Islet of Langerhans (tissue), 1 donor: Measurements from ENCODE around the gene LPP.
"Not testable (repeated sequence)": the region's sequence is repeated elsewhere in the genome, so short reads cannot be mapped to it uniquely, and the experiment has no call there.

Experiments
- FAIRE-seq: peaks from one replicate; lab custom pipeline; 2011; peaks lifted over from hg19 to GRCh38; lab: Jason Lieb, UNC

LPP gene

DNA sequence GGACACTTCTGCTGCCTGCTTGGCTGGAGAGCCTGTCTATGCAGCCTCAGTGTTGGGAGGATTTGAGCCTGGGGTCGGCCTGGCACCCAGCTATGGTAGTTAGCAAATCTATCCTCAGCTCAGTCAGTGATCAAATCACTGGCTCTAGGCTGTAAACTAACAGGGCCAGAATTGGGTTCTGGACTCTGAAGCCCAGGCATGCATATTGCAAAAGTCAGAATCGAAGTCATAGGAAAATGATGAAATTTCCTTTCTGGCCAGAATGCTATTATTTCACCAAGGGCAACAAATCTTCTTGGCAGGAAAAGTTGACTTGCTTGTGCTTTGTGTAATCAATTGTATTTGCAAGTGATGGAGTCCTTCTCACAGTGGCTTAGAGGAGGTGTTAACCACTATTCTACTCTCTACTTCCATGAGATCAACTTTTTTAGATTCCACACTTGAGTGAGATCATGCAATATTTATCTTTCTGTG, 535.2 kb downstream of the LPP start:
- FAIRE-seq: no peak

DNA sequence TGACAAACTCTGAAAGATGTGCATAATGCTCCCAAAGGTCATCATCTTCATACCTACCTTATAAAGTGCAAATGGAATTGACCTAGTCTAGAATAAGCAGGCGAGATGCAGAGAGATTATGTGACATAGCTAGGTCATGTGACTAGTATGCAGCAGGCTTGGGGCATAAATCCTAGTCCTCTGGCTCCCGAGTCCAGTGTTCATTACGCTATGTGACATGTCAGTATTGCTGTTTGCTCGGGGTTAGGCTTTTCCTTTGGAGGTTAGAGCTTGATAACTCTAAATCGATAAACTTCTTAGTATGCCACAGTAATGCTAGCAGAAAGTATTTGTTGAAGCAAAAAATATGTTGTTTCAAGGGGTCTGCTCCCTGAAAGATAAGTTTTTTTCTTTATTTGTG, 536.1 kb downstream of the LPP start:
- no peak for FAIRE-seq

DNA sequence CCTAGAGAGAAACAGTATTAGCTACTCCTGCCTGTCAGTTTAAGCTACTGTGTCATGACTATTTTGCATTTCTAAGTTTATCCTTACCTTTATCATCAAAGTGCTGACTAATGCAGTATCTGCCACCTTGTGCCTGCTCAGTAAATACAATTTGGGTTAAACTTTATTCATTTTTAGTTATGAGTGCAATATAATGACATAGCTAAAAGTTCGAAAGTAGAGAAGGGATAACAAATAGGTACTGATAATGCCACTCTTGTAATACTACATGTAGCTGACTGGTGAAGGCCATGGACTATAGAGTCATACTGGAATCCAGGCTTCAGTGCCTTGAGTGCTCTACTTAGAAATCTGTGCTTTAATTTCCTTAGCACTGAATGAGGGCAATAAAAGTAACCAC, 537.0 kb downstream of the LPP start:
- no peak for FAIRE-seq

DNA sequence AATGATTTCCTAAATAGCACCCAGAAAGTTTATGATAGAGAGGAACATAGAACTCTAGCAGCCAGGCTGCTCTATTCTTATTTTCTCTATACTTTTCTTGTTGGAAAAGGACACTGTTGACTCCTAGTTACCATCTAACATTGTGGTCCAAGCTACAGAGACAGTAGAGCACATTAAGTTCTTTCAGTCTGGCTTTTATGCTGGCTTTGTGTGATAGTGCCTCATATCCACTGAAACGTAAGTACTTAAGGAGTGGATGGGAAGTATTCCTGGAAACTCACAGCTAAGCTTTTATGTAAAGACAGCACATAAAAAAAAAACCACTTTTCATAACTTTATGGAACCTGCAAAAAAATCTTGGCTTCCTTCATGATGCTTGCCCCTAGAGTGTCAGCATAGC, 537.7 kb downstream of the LPP start:
- FAIRE-seq: no peak

DNA sequence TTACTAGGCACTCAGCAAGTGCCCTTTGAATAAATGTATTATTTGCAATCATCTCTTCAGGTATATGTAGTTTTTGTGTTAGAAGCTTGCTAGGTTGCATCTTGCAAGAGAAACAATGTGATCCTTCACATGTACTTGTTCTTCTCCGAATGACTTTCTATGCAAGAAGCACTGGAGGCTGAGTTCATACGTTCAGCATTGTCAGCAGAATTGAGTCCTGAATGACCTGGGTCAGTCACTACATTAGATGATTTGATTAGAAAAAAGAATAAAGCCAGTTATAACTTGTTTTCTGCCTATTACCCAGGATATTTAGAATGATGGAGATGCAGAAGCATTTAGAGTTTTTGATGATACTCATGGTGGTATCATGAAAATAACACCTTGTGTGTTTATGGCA, 538.7 kb downstream of the LPP start:
- FAIRE-seq: no peak

DNA sequence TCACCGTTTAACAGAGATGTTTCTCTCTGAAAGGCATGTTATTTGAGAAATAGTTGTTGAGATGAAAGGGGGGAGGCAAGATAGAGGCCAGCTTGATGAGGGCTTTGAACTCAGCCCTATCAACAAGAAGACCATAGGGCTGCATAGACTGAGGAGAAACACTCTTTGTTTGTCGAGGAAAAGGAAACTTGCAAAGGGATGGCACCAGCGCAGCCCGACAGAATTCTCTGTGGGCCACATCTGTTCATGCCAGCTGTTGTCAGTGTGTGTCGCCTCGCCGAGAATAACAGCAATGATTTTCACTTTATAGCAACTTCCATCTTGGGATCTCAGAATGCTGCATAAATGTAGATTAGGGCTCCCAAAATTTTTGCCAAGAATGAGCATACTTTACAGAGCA, 539.5 kb downstream of the LPP start:
- no peak for FAIRE-seq

DNA sequence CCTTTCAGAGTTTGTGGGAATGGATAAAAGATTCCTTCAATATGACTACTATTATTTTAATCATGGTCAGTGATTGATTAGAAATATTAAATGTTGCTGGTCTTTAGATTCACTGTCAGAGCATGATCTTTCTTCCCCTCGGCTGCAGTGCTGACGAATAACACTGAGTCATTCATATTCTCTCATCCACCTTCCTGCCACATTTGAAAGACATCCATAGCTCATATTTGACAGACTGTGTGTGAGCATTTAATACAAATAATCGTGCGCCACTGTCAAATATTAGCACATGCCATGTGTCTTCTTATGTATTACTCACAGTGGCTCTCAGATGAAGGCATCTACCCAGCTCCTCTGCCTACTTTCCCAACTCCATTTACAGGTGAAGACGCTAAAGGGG, 541.3 kb downstream of the LPP start:
- FAIRE-seq: no peak

DNA sequence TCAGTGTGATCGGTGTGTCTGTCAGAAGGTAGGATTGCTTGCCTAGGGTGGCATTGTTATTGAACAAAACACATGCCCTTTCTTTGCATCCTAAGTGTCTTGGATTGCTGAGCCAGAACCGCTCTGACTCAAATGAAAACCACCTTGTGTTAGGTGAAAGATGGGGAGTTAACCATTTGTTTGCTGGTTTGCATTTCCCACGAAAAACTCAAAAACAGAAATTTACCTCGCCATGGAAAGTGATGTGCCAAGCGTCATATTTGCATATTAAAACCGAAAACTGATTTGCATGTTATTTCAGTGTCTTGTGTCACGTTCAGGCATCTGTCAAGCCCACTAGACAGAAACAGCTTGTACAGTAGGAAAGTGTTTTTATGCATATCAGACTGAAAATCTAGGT, 543.2 kb downstream of the LPP start:
- no peak for FAIRE-seq

DNA sequence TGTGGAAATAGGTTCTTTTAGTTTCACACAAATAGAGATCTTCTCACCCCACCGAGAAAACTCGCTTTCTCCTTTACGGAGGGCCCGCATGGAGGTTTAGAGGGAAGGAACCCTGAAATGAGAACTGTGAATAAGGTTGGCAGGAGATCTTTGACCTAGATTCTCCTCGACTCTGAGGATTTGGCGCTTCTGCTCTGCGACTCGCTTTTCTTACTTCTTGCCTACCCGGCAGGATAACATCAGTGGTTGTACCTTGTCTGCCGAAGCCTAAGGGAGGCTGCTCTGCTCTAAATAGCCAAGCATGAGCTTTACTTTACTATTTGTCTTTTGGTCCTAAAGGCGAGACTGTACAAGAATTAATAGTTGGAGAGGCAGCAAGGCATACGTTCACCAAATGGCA, 544.5 kb downstream of the LPP start:
- FAIRE-seq: no peak

DNA sequence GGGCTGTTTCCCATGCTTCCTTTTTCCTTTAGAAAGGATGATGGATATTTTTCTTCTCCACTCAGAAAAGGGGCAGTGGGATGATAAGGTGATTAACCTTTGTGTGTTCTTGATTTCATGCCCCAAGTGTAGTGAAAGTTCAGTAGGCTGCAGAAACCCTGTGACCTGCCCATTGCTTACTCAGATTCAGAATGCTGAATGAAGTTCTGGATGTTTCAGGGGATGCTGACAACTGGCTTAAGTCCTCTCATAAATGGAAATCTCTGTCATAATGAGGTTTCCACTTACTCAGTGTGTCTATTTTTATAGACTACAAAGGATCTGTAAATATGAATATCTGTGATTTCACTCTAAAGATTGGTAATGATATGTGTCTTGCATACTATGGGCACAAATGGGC, 546.5 kb downstream of the LPP start:
- FAIRE-seq: no peak

DNA sequence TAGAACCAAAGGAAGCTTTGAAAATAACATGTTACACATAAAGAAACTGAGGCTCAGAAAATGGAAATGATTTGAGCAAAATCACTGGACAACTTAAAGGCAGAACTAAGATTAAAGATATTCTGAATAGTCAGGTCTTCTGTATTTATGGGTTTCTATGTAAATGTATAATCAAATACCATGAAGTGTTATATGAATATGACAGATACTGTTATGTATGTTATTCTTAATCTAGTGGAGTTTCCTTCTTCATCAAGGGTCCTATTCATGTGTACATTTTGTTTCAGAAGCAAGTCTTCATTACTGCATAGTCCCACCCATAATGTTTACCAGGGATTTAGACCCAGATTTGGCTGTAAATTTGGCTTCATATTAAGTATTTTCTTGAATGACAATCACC, 547.0 kb downstream of the LPP start:
- FAIRE-seq: no peak

DNA sequence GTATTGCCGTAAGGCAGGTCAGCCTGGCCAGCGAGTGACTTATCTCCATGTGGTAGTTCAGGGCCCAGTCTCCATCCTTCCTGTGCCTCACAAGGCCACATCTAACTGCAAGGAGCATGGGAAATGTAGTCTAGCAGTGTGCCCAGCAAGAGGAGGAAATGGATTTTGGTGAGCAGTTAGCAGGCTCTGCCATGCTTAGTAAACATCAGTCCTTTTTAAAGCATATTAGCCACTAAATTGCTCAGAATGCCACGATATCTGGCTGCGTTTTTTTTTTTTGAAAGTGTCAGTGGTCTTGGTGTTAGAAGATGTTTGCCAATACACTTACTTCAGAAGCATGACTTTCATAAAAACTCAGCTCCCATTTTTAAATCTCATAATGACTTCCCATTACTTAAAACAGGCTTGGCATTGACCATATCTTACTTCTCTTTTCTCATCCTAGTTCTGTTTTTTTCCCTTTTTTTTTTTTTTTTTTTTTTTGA, 547.6 kb downstream of the LPP start:
- FAIRE-seq: no peak

DNA sequence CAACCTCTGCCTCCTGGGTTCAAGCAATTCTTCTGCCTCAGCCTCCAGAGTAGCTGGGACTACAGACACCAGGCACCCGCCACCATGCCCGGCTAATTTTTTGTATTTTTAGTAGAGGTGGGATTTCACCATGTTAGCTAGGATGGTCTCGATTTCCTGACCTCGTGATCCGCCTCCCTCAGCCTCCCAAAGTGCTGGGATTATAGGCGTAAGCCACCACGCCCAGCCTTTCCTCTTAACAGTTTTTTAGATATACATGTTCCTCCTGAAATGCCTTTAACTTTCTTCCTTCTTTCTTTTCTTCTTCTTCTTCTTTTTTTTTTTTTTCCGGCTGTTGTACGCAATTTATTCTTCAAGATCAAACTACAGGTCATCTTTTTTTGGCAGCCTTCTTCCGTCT, 548.1 kb downstream of the LPP start:
- FAIRE-seq: not testable (repeated sequence)

DNA sequence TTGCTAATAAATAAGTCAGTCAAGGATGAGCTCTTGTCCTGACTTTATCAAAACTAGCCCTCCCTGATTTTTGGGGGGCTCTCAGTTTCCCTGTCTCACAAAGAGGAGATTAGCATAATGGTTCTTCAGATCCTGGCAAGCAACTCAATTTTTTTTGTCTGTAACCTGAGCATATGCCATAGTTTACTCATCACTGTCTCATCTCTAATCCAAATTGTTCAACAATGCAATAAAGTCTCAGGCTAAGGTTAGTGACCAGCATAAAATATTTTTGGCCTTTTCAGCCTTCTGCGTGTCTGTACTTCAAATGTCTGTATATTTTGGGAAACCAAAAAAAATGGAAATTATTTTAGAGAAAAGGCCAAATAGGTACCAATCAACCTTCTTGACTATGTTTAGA, 552.2 kb downstream of the LPP start:
- FAIRE-seq: no peak

DNA sequence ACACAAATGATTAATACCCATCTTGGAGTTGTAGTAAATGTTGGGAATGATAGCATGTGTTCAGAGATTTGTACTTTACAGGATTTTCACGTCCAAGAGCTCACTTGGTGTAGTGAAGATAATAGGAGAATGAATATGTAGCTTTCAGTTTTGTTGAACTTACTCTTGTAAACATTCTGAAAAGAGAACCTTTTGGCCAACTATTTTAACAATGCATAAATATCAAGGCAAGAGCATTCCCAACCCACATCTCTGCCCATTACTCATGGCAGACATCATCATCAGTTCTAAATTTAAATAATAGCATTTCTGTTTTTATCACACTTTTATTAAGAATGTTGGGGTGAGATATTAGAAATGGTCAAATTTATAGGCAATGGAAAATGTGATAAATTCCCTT, 552.6 kb downstream of the LPP start:
- no peak for FAIRE-seq

DNA sequence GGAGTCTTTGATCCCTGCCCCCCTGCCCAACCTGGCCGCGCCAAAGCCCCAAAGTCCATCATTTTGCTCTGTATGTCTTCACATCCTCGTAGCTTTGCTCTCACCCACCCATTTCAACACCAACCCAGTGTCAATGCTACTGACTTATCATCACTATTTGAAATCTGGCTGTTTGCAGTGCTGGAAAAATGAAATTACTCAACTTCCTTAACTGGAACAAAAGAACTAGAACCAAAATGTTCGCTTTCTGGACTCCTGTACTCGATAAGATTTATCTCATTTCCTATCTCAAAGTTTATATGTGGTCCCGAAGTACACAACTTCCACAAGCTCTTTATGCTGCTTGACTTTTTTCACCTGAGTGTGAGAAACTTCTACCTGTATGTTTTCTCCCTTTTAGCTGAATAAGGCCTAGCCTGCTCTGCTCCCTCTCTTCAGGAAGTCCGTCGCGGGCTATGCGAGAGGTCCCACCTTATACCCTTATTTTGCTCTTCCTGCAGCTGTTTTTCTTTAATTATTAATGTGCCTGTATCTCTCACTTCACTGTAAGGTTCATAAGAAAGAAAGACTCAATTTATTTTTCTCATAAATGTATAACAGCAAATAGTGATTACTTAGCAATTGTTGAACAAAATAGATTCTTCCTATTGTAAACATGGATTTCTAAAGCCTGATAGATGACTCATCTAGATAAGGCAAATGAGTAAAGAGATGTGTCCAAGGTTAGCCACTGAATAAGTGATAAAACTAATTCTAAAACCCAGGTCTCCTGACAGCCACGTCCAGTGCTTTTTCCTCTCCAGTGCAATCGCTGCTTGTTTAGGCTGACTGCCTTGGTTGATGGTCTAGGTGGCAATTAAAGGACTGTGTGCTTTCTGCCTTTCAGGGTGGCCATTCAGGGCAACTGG, 553.7 kb downstream of the LPP start:
- no peak for FAIRE-seq

DNA sequence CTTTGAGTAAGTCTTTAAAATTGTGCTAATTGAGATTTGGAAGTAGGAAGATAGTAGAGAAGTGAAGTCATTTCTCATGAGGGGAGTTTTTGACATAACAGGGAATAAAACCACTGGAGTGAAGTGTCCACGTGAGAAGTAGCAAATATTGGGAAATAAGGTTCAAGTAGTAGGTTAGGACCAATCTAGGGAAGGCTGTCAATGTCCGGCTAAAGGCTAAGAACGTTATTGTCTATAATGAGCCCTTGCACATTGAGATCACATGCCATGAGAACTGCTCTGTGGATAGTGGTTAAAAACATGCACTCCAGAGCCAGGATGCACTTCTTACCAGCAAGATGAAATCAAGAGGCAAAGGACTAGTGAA, 557.9 kb downstream of the LPP start:
- no peak for FAIRE-seq

DNA sequence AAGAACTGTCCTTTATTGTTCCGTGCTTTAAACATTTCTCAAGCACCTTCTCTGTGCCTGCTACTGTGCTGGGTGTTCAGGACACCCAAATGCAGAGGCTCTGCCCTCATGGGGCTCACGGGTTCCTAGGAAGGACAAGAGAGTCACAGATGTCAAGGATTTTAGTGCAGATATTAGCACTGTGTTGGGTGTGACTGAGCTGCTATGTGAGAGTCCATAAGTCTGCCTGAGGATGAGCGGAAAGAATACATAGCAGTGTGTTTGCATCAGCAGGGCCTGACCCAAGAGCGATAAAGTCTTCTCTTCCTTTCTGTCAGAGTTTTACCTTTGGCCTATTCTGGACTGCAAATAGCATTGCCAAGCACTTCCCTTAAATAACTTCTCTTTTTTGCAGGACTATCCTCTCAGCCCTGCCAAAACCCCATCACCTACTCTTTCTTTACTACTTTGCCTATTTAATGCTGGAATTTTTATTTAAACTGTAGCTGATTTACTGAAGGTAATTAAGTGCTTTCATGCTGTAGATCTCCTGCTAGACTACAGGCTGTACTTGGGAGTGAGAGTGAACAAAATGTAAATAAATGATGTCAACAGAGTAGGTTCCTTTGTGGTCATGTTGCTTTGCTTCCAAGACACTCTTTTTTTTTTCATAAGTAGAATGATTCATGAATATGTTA, 558.4 kb downstream of the LPP start:
- peak; percentile 9 for FAIRE-seq

DNA sequence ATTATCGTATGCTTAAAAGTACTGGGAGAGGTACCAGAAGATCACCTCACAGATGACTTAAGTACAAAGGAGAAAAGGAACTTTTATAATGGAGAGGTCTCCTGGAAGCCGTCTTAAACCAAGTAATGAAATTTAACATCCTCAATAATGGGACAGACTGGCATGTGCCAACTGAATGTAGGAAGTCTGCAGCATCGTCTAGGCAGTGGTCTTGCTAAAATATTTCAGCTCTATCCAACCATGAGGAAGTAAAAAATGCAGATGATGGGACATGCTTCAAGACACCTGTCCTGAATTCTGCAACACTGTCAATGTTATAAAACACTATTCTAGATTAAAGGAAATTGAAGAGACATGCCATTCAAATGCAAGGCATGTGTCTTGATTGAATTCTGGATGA, 559.0 kb downstream of the LPP start:
- FAIRE-seq: no peak

DNA sequence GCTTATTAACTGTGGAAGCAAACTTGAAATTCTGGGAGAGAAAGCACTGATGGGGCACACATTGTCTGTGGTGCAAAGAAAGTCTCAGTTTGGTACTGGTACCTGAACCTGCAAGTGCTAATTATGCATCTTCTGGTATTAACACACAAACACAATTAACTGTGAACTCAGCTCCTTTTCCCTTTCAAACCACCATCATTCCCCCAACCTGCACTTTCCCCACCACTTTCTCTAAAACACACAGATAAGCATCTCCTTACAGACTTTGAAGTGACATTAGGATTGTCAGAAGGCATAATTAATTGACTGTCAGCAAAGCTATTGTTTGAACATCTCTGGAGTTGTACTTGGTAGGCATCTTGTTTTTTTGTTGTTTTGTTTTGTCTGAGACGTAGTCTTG, 565.6 kb downstream of the LPP start:
- no peak for FAIRE-seq

DNA sequence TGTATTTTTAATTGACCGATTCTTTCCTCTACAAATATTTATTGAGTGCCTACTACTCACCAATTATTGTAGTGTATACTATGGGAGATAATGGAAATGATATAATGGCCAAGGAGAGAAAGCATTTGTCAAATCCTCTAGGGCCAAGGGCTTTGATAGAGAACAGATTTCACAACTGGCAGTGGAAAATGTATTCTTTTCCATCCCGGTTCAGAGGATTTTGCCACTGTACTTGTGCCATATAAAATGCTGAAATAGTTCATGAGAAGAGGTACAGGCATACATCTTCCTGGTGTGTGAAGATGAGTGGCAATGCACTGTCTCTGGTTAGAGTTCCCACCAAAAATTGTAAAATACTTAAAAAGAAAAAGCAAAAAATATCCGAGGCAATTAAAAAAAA, 566.3 kb downstream of the LPP start:
- no peak for FAIRE-seq

DNA sequence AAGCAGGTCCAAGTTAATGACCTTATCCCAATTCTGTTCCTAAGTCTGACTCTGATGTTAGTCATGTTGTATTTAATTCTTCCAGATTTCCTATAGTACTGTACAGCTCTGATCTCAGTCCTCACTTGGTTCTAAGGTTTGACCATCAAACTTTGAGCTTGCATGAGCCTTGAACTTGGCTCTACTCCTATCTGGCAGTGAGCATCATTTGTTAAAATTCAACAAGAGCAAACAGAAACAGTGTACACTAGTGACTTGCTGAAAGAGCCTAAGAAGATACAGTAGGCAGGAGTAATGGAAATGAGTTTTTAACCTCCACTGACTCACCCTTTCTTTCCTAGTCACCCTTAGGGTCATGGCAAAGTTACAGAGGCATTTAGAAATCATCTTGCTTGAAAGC, 566.7 kb downstream of the LPP start:
- FAIRE-seq: no peak

DNA sequence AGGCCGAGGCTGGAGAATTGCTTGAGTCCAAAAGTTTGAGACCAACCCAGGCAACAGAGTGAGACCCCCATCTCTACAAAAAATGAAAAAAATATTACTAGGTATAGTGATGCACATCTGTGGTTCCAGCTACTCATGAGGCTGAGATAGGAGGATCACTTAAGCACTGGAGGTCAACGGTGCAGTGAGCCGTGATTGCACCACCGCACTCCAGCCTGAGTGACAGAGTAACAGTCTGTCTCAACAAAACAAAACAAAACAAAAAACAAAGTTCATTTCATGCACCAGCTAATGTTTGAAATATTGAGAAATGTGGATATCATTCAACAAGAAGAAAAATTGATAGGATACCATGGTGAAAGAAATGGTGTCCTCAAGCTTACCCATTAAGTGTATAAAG, 567.4 kb downstream of the LPP start:
- no peak for FAIRE-seq

DNA sequence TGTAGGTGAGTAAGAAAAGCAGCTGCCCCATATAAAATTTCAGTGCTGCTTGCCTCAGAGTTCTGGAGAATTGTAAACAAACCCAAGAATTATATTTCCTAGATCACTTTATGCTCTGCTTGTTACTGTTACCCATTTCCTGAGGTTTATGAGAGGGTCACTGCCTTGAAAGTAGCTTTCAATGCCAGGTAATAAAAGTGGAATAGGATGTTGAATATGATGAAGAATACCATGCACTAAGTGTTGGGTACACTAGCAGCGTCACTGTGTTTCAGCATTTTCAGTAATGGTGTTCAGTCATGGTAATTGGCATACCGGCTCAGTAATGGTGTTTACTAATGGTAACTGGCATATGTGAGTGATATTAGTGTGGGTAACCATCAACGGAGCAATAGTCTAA, 568.0 kb downstream of the LPP start:
- FAIRE-seq: peak; percentile 85
